Lower leg skin (tissue), 3 donors: Measurements from ENCODE around the gene C1QTNF6.

ENCODE experiments used
- CTCF ChIP-seq, 3 donors: fragments of 450-650 bp; IDR thresholded peaks; one replicate each; pipeline ENCODE4 v1.5.1; 2016; ENCODE audit warnings: antibody characterized with exemption in 3 of 3, mild to moderate bottlenecking in 3 of 3, moderate library complexity in 2 of 3
- POLR2A ChIP-seq, 2 donors: fragments of 450-650 bp; IDR thresholded peaks; one replicate each; pipeline ENCODE4 v1.6.1; 2016 to 2017; ENCODE audit warnings: antibody characterized with exemption in 2 of 2, mild to moderate bottlenecking in 1 of 2, moderate library complexity in 1 of 2

- TF ChIP-seq CTCF (IDR thresholded peaks at IDR 0.05): no peak
- TF ChIP-seq POLR2A (IDR thresholded peaks at IDR 0.05): no peak
Measured at GRCh38 chr22:37137131-37137530, 50.9 kb downstream of the C1QTNF6 start.
